Activated T-cell treated with anti-CD3 and anti-CD28 coated beads, Interleukin-2, amount 50 U/mL, for 24 hours (primary cell): ENCODE data around the gene GLRX5.
A peak's percentile ranks its signal among the peaks of the same experiment; 100 is the strongest.

Experiments used
- DNase-seq: peaks from one replicate; pipeline ENCODE4 v3.0.0-alpha.2; 2020
- H3K27ac Mint-ChIP-seq: 2 replicates; pipeline ENCODE4 v1.8.0; 2020; ENCODE audit warnings: mild to moderate bottlenecking, mixed read lengths
- H3K27me3 Mint-ChIP-seq: 2 replicates; pipeline ENCODE4 v1.8.0; 2020; ENCODE audit warnings: mixed read lengths
- H3K36me3 Mint-ChIP-seq: 2 replicates; pipeline ENCODE4 v1.8.0; 2020; ENCODE audit warnings: low read depth, mixed read lengths
- H3K4me1 Mint-ChIP-seq: 2 replicates; pipeline ENCODE4 v1.8.0; 2020; ENCODE audit warnings: low read depth, mixed read lengths
- H3K4me3 Mint-ChIP-seq: 2 replicates; pipeline ENCODE4 v1.8.0; 2020; ENCODE audit warnings: mild to moderate bottlenecking, moderate library complexity, mixed read lengths
- H3K9me3 Mint-ChIP-seq: 2 replicates; pipeline ENCODE4 v1.8.0; 2020; ENCODE audit warnings: mixed read lengths

Gene GLRX5

GRCh38 chr14:95495076-95495475, 39.8 kb upstream of the GLRX5 start:
- Mint-ChIP-seq H3K4me3 (peak overlapping the region; percentile 32), H3K27me3 (no peaks in the 10 kb centered on the region), H3K4me1 (peaks cover 61% of the 10 kb centered on the region), H3K9me3 (no peaks in the 10 kb centered on the region), H3K36me3 (peaks cover 33% of the 10 kb centered on the region), H3K27ac (peak overlapping the region; percentile 88)
- no peak for DNase-seq

- Mint-ChIP-seq H3K9me3 (no peaks in the 10 kb centered on the region), H3K4me3 (peak overlapping the region; percentile 32), H3K27ac (peak overlapping the region; percentile 88), H3K27me3 (no peaks in the 10 kb centered on the region), H3K4me1 (peaks cover 62% of the 10 kb centered on the region), H3K36me3 (peaks cover 35% of the 10 kb centered on the region)
- DNase-seq, result peak; percentile 58
Observed at GRCh38 chr14:95495538-95496025, 39.3 kb upstream of the GLRX5 start.

GRCh38 chr14:95496111-95496681, 38.7 kb upstream of the GLRX5 start:
- H3K27me3 Mint-ChIP-seq, result no peaks in the 10 kb centered on the region
- H3K27ac Mint-ChIP-seq, result peak overlapping the region; percentile 88
- H3K9me3 Mint-ChIP-seq, result no peaks in the 10 kb centered on the region
- peaks cover 39% of the 10 kb centered on the region for H3K36me3 Mint-ChIP-seq
- peaks cover 62% of the 10 kb centered on the region for H3K4me1 Mint-ChIP-seq
- peak overlapping the region; percentile 32 for H3K4me3 Mint-ChIP-seq
- no peak for DNase-seq

- no peak for DNase-seq
- H3K36me3 Mint-ChIP-seq, result peaks cover 40% of the 10 kb centered on the region
- H3K9me3 Mint-ChIP-seq, result no peaks in the 10 kb centered on the region
- peaks cover 65% of the 10 kb centered on the region for H3K4me1 Mint-ChIP-seq
- no peaks in the 10 kb centered on the region for H3K27me3 Mint-ChIP-seq
- H3K4me3 Mint-ChIP-seq, result no peak overlapping the region
- peak overlapping the region; percentile 88 for H3K27ac Mint-ChIP-seq
Observed at GRCh38 chr14:95496690-95497259, 38.1 kb upstream of the GLRX5 start.

GRCh38 chr14:95497561-95498011, 37.3 kb upstream of the GLRX5 start:
- Mint-ChIP-seq H3K4me3 (no peak overlapping the region), H3K36me3 (peaks cover 38% of the 10 kb centered on the region), H3K27me3 (no peaks in the 10 kb centered on the region), H3K9me3 (no peaks in the 10 kb centered on the region), H3K27ac (no peak overlapping the region), H3K4me1 (peaks cover 71% of the 10 kb centered on the region)
- DNase-seq, result no peak

GRCh38 chr14:95498622-95499353, 36.1 kb upstream of the GLRX5 start:
- Mint-ChIP-seq H3K4me1 (peaks cover 82% of the 10 kb centered on the region), H3K9me3 (no peaks in the 10 kb centered on the region), H3K36me3 (peaks cover 49% of the 10 kb centered on the region), H3K4me3 (no peak overlapping the region), H3K27me3 (no peaks in the 10 kb centered on the region), H3K27ac (peak overlapping the region; percentile 68)
- no peak for DNase-seq

- Mint-ChIP-seq H3K36me3 (peaks cover 51% of the 10 kb centered on the region), H3K9me3 (no peaks in the 10 kb centered on the region), H3K27ac (peak overlapping the region; percentile 68), H3K4me1 (peaks cover 83% of the 10 kb centered on the region), H3K27me3 (no peaks in the 10 kb centered on the region), H3K4me3 (no peak overlapping the region)
- no peak for DNase-seq
Observed at GRCh38 chr14:95499354-95499750, 35.5 kb upstream of the GLRX5 start.

- DNase-seq, result no peak
- Mint-ChIP-seq H3K36me3 (peaks cover 53% of the 10 kb centered on the region), H3K27ac (peak overlapping the region; percentile 47)
Observed at GRCh38 chr14:95500201-95500681, 34.6 kb upstream of the GLRX5 start.

GRCh38 chr14:95500772-95501401, 34.0 kb upstream of the GLRX5 start:
- Mint-ChIP-seq H3K9me3 (no peaks in the 10 kb centered on the region), H3K4me1 (peaks cover 82% of the 10 kb centered on the region), H3K27me3 (no peaks in the 10 kb centered on the region), H3K4me3 (no peak overlapping the region), H3K27ac (peak overlapping the region; percentile 47), H3K36me3 (peaks cover 53% of the 10 kb centered on the region)
- DNase-seq, result no peak

More at GRCh38 chr14:95500201-95500681, 34.6 kb upstream of the GLRX5 start:
- no peaks in the 10 kb centered on the region for H3K9me3 Mint-ChIP-seq
- no peaks in the 10 kb centered on the region for H3K27me3 Mint-ChIP-seq
- peaks cover 86% of the 10 kb centered on the region for H3K4me1 Mint-ChIP-seq
- no peak overlapping the region for H3K4me3 Mint-ChIP-seq

GRCh38 chr14:95502381-95502950, 32.4 kb upstream of the GLRX5 start:
- Mint-ChIP-seq H3K4me1 (peaks cover 82% of the 10 kb centered on the region), H3K9me3 (no peaks in the 10 kb centered on the region), H3K4me3 (no peak overlapping the region), H3K36me3 (peaks cover 68% of the 10 kb centered on the region), H3K27me3 (no peaks in the 10 kb centered on the region), H3K27ac (no peak overlapping the region)
- no peak for DNase-seq

- H3K27me3 Mint-ChIP-seq, result no peaks in the 10 kb centered on the region
- peak overlapping the region; percentile 55 for H3K27ac Mint-ChIP-seq
- no peaks in the 10 kb centered on the region for H3K9me3 Mint-ChIP-seq
- H3K4me3 Mint-ChIP-seq, result no peak overlapping the region
- peaks cover 76% of the 10 kb centered on the region for H3K36me3 Mint-ChIP-seq
- no peak for DNase-seq
- peaks cover 89% of the 10 kb centered on the region for H3K4me1 Mint-ChIP-seq
Observed at GRCh38 chr14:95503365-95504134, 31.3 kb upstream of the GLRX5 start.

GRCh38 chr14:95504135-95505029, 30.5 kb upstream of the GLRX5 start:
- no peak for DNase-seq
- no peaks in the 10 kb centered on the region for H3K9me3 Mint-ChIP-seq
- H3K27ac Mint-ChIP-seq, result peak overlapping the region; percentile 90
- peak overlapping the region; percentile 62 for H3K4me3 Mint-ChIP-seq
- peaks cover 87% of the 10 kb centered on the region for H3K4me1 Mint-ChIP-seq
- peaks cover 75% of the 10 kb centered on the region for H3K36me3 Mint-ChIP-seq
- no peaks in the 10 kb centered on the region for H3K27me3 Mint-ChIP-seq

- H3K36me3 Mint-ChIP-seq, result peaks cover 77% of the 10 kb centered on the region
- no peak for DNase-seq
- peak overlapping the region; percentile 62 for H3K4me3 Mint-ChIP-seq
- no peaks in the 10 kb centered on the region for H3K27me3 Mint-ChIP-seq
- peaks cover 87% of the 10 kb centered on the region for H3K4me1 Mint-ChIP-seq
- peak overlapping the region; percentile 90 for H3K27ac Mint-ChIP-seq
- no peaks in the 10 kb centered on the region for H3K9me3 Mint-ChIP-seq
Observed at GRCh38 chr14:95505030-95505589, 29.7 kb upstream of the GLRX5 start.
